ENCODE results near the gene FNDC3B.

DNA sequence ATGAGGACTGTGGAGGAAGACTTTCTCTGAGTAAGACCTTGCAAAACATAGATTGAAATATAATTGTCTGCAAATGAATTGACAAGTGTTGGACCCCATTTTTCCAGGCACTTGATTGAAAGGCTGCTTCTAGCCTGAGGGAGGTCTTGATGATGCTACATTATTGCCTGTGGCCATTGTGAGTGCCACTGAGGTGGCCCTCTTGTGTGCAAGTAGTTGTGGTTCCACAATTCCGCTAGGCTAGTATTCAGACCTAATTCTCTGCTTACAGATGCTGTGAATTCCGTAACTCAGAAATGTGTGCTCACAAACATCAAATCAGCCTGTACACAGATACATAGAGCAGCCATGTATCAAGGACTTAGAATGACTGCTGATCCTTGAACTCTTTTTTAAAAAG lies 34.7 kb downstream of the FNDC3B start:
- TF ChIP-seq, protein P1, sequence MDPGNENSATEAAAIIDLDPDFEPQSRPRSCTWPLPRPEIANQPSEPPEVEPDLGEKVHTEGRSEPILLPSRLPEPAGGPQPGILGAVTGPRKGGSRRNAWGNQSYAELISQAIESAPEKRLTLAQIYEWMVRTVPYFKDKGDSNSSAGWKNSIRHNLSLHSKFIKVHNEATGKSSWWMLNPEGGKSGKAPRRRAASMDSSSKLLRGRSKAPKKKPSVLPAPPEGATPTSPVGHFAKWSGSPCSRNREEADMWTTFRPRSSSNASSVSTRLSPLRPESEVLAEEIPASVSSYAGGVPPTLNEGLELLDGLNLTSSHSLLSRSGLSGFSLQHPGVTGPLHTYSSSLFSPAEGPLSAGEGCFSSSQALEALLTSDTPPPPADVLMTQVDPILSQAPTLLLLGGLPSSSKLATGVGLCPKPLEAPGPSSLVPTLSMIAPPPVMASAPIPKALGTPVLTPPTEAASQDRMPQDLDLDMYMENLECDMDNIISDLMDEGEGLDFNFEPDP (CRISPR knock-in tag; IDR thresholded peaks at IDR 0.05) = no peak
- TF ChIP-seq, protein P2, sequence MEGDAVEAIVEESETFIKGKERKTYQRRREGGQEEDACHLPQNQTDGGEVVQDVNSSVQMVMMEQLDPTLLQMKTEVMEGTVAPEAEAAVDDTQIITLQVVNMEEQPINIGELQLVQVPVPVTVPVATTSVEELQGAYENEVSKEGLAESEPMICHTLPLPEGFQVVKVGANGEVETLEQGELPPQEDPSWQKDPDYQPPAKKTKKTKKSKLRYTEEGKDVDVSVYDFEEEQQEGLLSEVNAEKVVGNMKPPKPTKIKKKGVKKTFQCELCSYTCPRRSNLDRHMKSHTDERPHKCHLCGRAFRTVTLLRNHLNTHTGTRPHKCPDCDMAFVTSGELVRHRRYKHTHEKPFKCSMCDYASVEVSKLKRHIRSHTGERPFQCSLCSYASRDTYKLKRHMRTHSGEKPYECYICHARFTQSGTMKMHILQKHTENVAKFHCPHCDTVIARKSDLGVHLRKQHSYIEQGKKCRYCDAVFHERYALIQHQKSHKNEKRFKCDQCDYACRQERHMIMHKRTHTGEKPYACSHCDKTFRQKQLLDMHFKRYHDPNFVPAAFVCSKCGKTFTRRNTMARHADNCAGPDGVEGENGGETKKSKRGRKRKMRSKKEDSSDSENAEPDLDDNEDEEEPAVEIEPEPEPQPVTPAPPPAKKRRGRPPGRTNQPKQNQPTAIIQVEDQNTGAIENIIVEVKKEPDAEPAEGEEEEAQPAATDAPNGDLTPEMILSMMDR (IDR thresholded peaks at IDR 0.05 in 2 of 3, conservative IDR thresholded peaks at IDR 0.05 in 1 of 3; ENCODE audit: insufficient read depth in 2 of 3, low read depth in 1 of 3, low read length in 3 of 3) = no peak
- TF ChIP-seq NR4A1 (CRISPR knock-in tag; IDR thresholded peaks at IDR 0.05) (no peak), NR4A1 (tag; IDR thresholded peaks at IDR 0.05) (no peak), TAF1 (IDR thresholded peaks at IDR 0.05; ENCODE audit: control insufficient read depth, extremely low read depth, insufficient read depth, low read length, severe bottlenecking) (no peak), TEAD2 (tag; IDR thresholded peaks at IDR 0.05) (no peak), POLR2A (conservative IDR thresholded peaks at IDR 0.05) (no peak)
- TF ChIP-seq, protein P3, sequence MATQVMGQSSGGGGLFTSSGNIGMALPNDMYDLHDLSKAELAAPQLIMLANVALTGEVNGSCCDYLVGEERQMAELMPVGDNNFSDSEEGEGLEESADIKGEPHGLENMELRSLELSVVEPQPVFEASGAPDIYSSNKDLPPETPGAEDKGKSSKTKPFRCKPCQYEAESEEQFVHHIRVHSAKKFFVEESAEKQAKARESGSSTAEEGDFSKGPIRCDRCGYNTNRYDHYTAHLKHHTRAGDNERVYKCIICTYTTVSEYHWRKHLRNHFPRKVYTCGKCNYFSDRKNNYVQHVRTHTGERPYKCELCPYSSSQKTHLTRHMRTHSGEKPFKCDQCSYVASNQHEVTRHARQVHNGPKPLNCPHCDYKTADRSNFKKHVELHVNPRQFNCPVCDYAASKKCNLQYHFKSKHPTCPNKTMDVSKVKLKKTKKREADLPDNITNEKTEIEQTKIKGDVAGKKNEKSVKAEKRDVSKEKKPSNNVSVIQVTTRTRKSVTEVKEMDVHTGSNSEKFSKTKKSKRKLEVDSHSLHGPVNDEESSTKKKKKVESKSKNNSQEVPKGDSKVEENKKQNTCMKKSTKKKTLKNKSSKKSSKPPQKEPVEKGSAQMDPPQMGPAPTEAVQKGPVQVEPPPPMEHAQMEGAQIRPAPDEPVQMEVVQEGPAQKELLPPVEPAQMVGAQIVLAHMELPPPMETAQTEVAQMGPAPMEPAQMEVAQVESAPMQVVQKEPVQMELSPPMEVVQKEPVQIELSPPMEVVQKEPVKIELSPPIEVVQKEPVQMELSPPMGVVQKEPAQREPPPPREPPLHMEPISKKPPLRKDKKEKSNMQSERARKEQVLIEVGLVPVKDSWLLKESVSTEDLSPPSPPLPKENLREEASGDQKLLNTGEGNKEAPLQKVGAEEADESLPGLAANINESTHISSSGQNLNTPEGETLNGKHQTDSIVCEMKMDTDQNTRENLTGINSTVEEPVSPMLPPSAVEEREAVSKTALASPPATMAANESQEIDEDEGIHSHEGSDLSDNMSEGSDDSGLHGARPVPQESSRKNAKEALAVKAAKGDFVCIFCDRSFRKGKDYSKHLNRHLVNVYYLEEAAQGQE (IDR thresholded peaks at IDR 0.05; ENCODE audit: borderline replicate concordance) = no peak
- TF ChIP-seq, protein P3 (CRISPR knock-in tag; IDR thresholded peaks at IDR 0.05; ENCODE audit: low read depth) = no peak
- TF ChIP-seq, protein P4, sequence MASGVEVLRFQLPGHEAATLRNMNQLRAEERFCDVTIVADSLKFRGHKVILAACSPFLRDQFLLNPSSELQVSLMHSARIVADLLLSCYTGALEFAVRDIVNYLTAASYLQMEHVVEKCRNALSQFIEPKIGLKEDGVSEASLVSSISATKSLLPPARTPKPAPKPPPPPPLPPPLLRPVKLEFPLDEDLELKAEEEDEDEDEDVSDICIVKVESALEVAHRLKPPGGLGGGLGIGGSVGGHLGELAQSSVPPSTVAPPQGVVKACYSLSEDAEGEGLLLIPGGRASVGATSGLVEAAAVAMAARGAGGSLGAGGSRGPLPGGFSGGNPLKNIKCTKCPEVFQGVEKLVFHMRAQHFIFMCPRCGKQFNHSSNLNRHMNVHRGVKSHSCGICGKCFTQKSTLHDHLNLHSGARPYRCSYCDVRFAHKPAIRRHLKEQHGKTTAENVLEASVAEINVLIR (CRISPR knock-in tag; IDR thresholded peaks at IDR 0.05) = no peak
